HCT116 (cell line): ENCODE results near the gene URM1.

ENCODE experiments used
- POLR2A ChIP-seq: IDR thresholded peaks from 2 replicates; pipeline ENCODE4 v1.7.0; 2011; ENCODE audit warnings: borderline replicate concordance; ENCODE audit not compliant: insufficient read depth, insufficient read length; ENCODE audit errors: extremely low read depth
- RAD21 ChIP-seq: IDR thresholded peaks from 2 replicates; pipeline ENCODE4 v1.6.1; 2012; ENCODE audit warnings: low read depth, mild to moderate bottlenecking
- SP1 ChIP-seq: IDR thresholded peaks from 2 replicates; pipeline ENCODE4 v1.6.1; 2012; ENCODE audit warnings: low read depth
- TCF7L2 ChIP-seq: IDR thresholded peaks from 2 replicates; pipeline ENCODE4 v1.7.0; 2011; ENCODE audit warnings: borderline replicate concordance, inconsistent platforms; ENCODE audit not compliant: insufficient read depth, insufficient read length; ENCODE audit errors: extremely low read depth
- TF ChIP-seq, protein P1 (sequence below), 3 experiments: fragments of 200-600 bp in 1 of 3; sonication (generic) in 1 of 3; IDR thresholded peaks in 2 of 3; conservative IDR thresholded peaks in 1 of 3; 2 replicates each; pipeline ENCODE4 v1.5.1; 2012 to 2017; ENCODE audit warnings: low read depth in 2 of 3, low read length in 2 of 3, antibody characterized with exemption in 1 of 3, borderline replicate concordance in 1 of 3, control low read depth in 1 of 3, mild to moderate bottlenecking in 1 of 3, mixed read lengths in 1 of 3, mixed run types in 1 of 3, moderate library complexity in 1 of 3; ENCODE audit not compliant: insufficient read depth in 1 of 3

DNA sequence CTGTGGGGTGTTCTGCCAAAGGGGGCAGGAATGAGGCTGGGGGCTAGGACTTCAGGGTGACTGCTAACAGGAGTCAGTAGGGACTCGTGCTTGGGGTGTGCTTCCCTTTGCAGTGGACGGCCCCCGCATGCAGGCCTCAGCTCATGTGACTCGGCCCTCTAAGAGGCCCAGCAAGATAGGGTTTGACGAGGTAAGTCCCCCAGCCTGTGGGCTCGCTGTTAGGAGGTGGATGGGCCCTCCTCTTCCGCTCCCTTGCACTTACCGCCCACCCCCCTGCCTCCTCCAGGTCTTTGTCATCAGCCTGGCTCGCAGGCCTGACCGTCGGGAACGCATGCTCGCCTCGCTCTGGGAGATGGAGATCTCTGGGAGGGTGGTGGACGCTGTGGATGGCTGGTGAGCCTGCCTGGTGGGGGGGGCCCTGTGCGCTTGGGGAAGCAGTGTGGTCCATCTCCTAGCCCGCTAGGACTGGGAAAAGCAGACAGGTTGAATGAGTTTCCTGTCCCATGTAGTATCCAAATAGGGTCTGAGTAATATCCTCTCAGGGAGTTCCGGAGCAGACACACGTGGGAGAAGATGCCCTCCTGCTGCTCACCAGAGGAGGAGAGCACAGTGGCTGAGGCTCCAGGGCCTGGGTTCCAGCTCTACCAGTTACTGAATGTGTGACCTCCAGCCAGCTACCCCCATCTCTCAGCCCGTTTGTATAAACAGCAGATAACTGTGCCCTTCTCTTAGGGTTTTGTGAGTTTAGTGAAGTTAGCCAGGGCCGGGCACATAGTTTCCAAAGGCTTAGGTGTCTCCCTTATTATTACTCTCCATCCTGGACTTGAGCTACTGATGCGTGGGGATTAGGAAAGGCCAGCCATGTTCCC is 57.7 kb downstream of the URM1 start:
- TF ChIP-seq, protein P1, sequence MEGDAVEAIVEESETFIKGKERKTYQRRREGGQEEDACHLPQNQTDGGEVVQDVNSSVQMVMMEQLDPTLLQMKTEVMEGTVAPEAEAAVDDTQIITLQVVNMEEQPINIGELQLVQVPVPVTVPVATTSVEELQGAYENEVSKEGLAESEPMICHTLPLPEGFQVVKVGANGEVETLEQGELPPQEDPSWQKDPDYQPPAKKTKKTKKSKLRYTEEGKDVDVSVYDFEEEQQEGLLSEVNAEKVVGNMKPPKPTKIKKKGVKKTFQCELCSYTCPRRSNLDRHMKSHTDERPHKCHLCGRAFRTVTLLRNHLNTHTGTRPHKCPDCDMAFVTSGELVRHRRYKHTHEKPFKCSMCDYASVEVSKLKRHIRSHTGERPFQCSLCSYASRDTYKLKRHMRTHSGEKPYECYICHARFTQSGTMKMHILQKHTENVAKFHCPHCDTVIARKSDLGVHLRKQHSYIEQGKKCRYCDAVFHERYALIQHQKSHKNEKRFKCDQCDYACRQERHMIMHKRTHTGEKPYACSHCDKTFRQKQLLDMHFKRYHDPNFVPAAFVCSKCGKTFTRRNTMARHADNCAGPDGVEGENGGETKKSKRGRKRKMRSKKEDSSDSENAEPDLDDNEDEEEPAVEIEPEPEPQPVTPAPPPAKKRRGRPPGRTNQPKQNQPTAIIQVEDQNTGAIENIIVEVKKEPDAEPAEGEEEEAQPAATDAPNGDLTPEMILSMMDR (IDR thresholded peaks at IDR 0.05 in 2 of 3, conservative IDR thresholded peaks at IDR 0.05 in 1 of 3; ENCODE audit: borderline replicate concordance in 1 of 3, insufficient read depth in 1 of 3, low read depth in 2 of 3, low read length in 2 of 3), result no peak
- TF ChIP-seq RAD21 (no peak), POLR2A (no peak), TCF7L2 (no peak), SP1 (no peak)
